ENCODE data around the gene FAF2. TPM values are rescaled to one million over a fixed set of nuclear protein-coding genes. Genes with fewer than 3 reads are reported as not detected.

FAF2 gene
- total and polyA plus RNA-seq, 10 of the 15 experiments (the other 5 are each of a cell fraction or from before 2014, with no cell fraction given): 19.0 to 45.1 (median 35.6) TPM

- TF ChIP-seq ZBTB40 (IDR thresholded peaks at IDR 0.05; ENCODE audit: borderline replicate concordance) (peak; percentile 90), NR2F1 (conservative IDR thresholded peaks at IDR 0.05) (peak; percentile 60), STAT3 (IDR thresholded peaks at IDR 0.05; ENCODE audit: low read depth, low read length) (no peak), ZBTB4 (CRISPR knock-in tag; IDR thresholded peaks at IDR 0.05) (no peak), CBX5 (IDR thresholded peaks at IDR 0.05; ENCODE audit: low read depth) (peak; percentile 47; the same call in 1 of the 2 replicates), IRF4 (IDR thresholded peaks at IDR 0.05; ENCODE audit: low read depth, low read length) (no peak), JUNB (IDR thresholded peaks at IDR 0.05) (no peak), ATF7 (IDR thresholded peaks at IDR 0.05; ENCODE audit: low read depth) (peak; percentile 59), USF1 (IDR thresholded peaks at IDR 0.05; ENCODE audit: borderline replicate concordance, extremely low read length, insufficient read depth, low read depth, low read length) (no peak), ZBTB11 (CRISPR knock-in tag; IDR thresholded peaks at IDR 0.05) (no peak), MYC (IDR thresholded peaks at IDR 0.05; ENCODE audit: insufficient read depth, insufficient read length, insufficient replicate concordance, low read length, severe bottlenecking) (peak; percentile 20), CREB1 (IDR thresholded peaks at IDR 0.05; ENCODE audit: low read depth) (peak; percentile 93), HDGF (IDR thresholded peaks at IDR 0.05) (no peak), LARP7 (IDR thresholded peaks at IDR 0.05) (0 out of 2 replicates have a peak, but pooled peaks have one; percentile 18), POLR2AphosphoS5 (IDR thresholded peaks at IDR 0.05; ENCODE audit: low read length) (peak; percentile 92), PAX5 (IDR thresholded peaks at IDR 0.05; ENCODE audit: borderline replicate concordance, low read depth, low read length) (peak; percentile 45; the same call in 1 of the 2 replicates), MXI1 (IDR thresholded peaks at IDR 0.05; ENCODE audit: low read depth, low read length) (0 out of 2 replicates have a peak, but pooled peaks have one; percentile 38), CREM (IDR thresholded peaks at IDR 0.05; ENCODE audit: low read depth) (peak; percentile 87)
Observed at GRCh38 chr5:176447978-176448608, at the start of gene FAF2 (continued).

Data from GM12878 (cell line).